NAMALWA (cell line): ENCODE results near the gene ZNF536.
"Not testable (repeated sequence)": the region's sequence is repeated elsewhere in the genome, so short reads cannot be mapped to it uniquely, and the experiment has no call there.

Experiments
- DNase-seq: peaks from one replicate; pipeline ENCODE4 v3.0.0-alpha.2; 2015; ENCODE audit warnings: low spot score

ZNF536 gene

GRCh38 chr19:30482956-30483355, 110.8 kb downstream of the ZNF536 start:
- no peak for DNase-seq

GRCh38 chr19:30486250-30486649, 114.1 kb downstream of the ZNF536 start:
- not testable (repeated sequence) for DNase-seq

- no peak for DNase-seq
These were observed 115.0 kb downstream of the ZNF536 start for GRCh38 chr19:30487178-30487577.

- no peak for DNase-seq
These were observed 116.0 kb downstream of the ZNF536 start for GRCh38 chr19:30488191-30488590.

GRCh38 chr19:30490760-30491159, 118.6 kb downstream of the ZNF536 start:
- no peak for DNase-seq

GRCh38 chr19:30492586-30493270, 120.5 kb downstream of the ZNF536 start:
- no peak for DNase-seq

- no peak for DNase-seq
These were observed 124.8 kb downstream of the ZNF536 start for GRCh38 chr19:30497034-30497433.

GRCh38 chr19:30498085-30498484, 125.9 kb downstream of the ZNF536 start:
- DNase-seq, result not testable (repeated sequence)

- no peak for DNase-seq
These were observed 126.5 kb downstream of the ZNF536 start for GRCh38 chr19:30498707-30499106.

GRCh38 chr19:30504272-30504671, 132.1 kb downstream of the ZNF536 start:
- DNase-seq, result no peak

GRCh38 chr19:30512176-30513081, 140.2 kb downstream of the ZNF536 start:
- DNase-seq, result no peak

GRCh38 chr19:30513082-30513411, 140.9 kb downstream of the ZNF536 start:
- DNase-seq, result no peak

GRCh38 chr19:30516111-30516510, 143.9 kb downstream of the ZNF536 start:
- DNase-seq, result no peak

GRCh38 chr19:30516531-30516930, 144.3 kb downstream of the ZNF536 start:
- no peak for DNase-seq

- no peak for DNase-seq
These were observed 146.9 kb downstream of the ZNF536 start for GRCh38 chr19:30518965-30519606.

- no peak for DNase-seq
These were observed 147.5 kb downstream of the ZNF536 start for GRCh38 chr19:30519607-30520205.

- no peak for DNase-seq
These were observed 148.7 kb downstream of the ZNF536 start for GRCh38 chr19:30520735-30521479.

GRCh38 chr19:30521937-30522336, 149.8 kb downstream of the ZNF536 start:
- no peak for DNase-seq

- DNase-seq, result no peak
These were observed 150.2 kb downstream of the ZNF536 start for GRCh38 chr19:30522341-30522740.

- DNase-seq, result no peak
These were observed 151.6 kb downstream of the ZNF536 start for GRCh38 chr19:30523791-30524190.

- no peak for DNase-seq
These were observed 153.2 kb downstream of the ZNF536 start for GRCh38 chr19:30525383-30525782.

GRCh38 chr19:30528919-30529318, 156.7 kb downstream of the ZNF536 start:
- no peak for DNase-seq
